GM19395 (cell line): ENCODE results near the gene TMEM45B.
"Not testable (repeated sequence)": the region's sequence is repeated elsewhere in the genome, so short reads cannot be mapped to it uniquely, and the experiment has no call there.

Experiments used
- ATAC-seq: cut with Tn5 transposase; IDR thresholded peaks from one replicate; pipeline ENCODE4 v1.9.1; 2021; ENCODE audit warnings: mild to moderate bottlenecking, moderate library complexity; ENCODE audit not compliant: unreplicated experiment

TMEM45B gene

GRCh38 chr11:129815596-129816461, at the start of gene TMEM45B:
Gene TMEM45B, plus strand, starts transcription at chr11:129815848. Its CDS starts 36,635 bp downstream, at chr11:129852483.
- ATAC-seq, result no peak

GRCh38 chr11:129766898-129767604, 48.6 kb upstream of the TMEM45B start:
- no peak for ATAC-seq

GRCh38 chr11:129767827-129768226, 47.8 kb upstream of the TMEM45B start:
- no peak for ATAC-seq

- ATAC-seq, result no peak
Observed at GRCh38 chr11:129768356-129768755, 47.3 kb upstream of the TMEM45B start.

- no peak for ATAC-seq
Observed at GRCh38 chr11:129769059-129769458, 46.6 kb upstream of the TMEM45B start.

- ATAC-seq, result no peak
Observed at GRCh38 chr11:129770993-129771392, 44.7 kb upstream of the TMEM45B start.

GRCh38 chr11:129771456-129771855, 44.2 kb upstream of the TMEM45B start:
- not testable (repeated sequence) for ATAC-seq

- no peak for ATAC-seq
Observed at GRCh38 chr11:129778877-129779276, 36.8 kb upstream of the TMEM45B start.

GRCh38 chr11:129779342-129779741, 36.3 kb upstream of the TMEM45B start:
- no peak for ATAC-seq

- no peak for ATAC-seq
Observed at GRCh38 chr11:129785383-129786111, 30.1 kb upstream of the TMEM45B start.

GRCh38 chr11:129786112-129786416, 29.6 kb upstream of the TMEM45B start:
- not testable (repeated sequence) for ATAC-seq

GRCh38 chr11:129787532-129788155, 28.0 kb upstream of the TMEM45B start:
- ATAC-seq, result no peak

- ATAC-seq, result no peak
Observed at GRCh38 chr11:129788278-129788677, 27.4 kb upstream of the TMEM45B start.

- ATAC-seq, result no peak
Observed at GRCh38 chr11:129790106-129790505, 25.5 kb upstream of the TMEM45B start.

GRCh38 chr11:129791515-129791914, 24.1 kb upstream of the TMEM45B start:
- ATAC-seq, result no peak

- ATAC-seq, result no peak
Observed at GRCh38 chr11:129792663-129793062, 23.0 kb upstream of the TMEM45B start.

- ATAC-seq, result no peak
Observed at GRCh38 chr11:129795089-129795488, 20.6 kb upstream of the TMEM45B start.

GRCh38 chr11:129798212-129798611, 17.4 kb upstream of the TMEM45B start:
- ATAC-seq, result no peak

GRCh38 chr11:129800162-129800561, 15.5 kb upstream of the TMEM45B start:
- not testable (repeated sequence) for ATAC-seq

GRCh38 chr11:129800655-129801054, 15.0 kb upstream of the TMEM45B start:
- no peak for ATAC-seq

- ATAC-seq, result no peak
Observed at GRCh38 chr11:129803533-129803932, 12.1 kb upstream of the TMEM45B start.
